GM21825 (cell line): ENCODE measurements around the gene RAB40C.

Experiments
- ATAC-seq: cut with Tn5 transposase; IDR thresholded peaks from one replicate; pipeline ENCODE4 v1.9.1; 2021; ENCODE audit warnings: mild to moderate bottlenecking, moderate library complexity; ENCODE audit not compliant: unreplicated experiment

Gene RAB40C

DNA sequence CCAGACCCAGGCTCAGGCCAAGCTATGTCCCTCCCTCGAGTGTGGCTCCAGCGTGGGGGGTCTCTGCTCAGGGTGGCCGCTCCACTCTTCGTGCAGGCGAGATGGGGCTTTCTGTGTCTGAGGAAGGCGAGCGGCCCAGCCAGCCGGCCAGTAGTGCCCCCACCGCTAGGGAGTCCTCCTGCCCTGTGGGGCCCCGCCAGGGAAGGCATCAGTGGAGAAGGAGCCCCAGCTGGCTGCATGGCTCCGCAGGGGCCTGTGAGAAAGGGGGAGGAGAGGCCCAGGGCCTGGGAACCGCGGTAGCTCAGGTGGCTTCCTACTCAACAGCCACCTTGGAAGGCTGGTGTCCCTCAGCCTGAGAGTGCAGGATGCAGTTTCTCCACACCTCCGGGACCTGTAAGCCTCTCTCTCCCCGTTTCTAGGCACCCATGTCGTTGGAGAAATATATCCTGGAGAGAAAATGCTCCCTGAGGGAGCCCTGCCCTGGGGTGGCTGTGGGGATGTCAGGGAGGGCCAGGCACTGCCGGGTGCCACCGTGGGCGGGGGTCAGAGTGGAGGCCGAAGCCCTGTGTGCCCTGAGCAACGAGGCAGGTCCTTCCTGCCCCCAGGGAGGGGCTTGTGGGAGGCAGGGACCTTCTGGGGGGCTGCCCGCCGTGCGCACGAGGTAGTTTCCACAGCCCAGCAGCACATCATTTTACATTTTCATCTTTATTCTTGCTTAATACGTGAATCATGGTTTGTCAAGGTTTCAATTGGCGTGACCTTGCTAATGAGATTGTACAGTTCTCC, 16.8 kb upstream of the RAB40C start:
- no peak for ATAC-seq

DNA sequence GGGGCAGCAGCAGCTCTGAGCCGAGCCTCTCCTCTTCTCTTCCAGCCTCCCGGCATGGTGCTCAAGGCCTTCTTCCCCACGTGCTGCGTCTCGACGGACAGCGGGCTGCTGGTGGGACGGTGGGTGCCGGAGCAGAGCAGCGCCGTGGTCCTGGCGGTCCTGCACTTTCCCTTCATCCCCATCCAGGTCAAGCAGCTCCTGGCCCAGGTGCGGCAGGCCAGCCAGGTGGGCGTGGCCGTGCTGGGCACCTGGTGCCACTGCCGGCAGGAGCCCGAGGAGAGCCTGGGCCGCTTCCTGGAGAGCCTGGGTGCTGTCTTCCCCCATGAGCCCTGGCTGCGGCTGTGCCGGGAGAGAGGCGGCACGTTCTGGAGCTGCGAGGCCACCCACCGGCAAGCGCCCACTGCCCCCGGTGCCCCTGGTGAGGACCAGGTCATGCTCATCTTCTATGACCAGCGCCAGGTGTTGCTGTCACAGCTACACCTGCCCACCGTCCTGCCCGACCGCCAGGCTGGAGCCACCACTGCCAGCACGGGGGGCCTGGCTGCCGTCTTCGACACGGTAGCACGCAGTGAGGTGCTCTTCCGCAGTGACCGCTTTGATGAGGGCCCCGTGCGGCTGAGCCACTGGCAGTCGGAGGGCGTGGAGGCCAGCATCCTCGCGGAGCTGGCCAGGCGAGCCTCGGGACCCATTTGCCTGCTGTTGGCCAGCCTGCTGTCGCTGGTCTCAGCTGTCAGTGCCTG, 15.7 kb upstream of the RAB40C start:
- ATAC-seq: no peak

DNA sequence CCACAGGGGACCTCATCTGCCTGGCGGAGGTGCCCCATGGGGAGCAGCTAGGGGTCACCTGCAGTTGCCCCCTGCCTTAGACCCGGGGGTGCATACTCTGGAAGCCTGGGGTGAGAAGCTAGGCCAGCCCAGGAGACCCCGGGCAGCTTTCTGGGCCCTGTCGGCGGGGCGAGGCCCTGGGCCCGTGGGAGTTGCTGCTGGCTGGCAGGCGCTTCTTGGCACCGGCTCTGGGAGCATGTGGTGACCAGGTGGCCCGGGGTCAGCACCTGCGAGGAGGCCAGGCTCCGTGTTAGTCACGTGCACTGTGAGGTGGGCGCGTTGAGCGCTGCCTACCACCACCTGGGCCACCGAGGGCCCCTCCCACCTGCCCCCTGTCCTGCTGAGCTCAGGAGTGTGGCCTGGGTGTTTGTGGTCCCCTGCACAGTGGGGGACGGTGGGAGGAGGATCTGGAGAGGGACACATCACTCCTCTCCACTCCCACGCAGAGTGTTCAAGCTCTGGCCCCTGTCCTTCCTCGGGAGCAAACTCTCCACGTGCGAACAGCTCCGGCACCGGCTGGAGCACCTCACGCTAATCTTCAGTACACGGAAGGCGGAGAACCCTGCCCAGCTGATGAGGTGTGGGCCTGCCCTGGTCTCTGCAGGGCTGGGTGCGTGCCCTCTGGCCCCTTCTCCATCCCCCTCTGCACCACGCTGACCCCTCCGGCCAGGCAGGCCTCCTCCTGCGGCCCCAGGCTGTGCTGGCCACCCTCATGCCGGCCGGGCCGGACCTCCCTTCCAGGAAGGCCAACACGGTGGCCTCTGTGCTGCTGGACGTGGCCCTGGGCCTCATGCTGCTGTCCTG, 14.3 kb upstream of the RAB40C start:
- no peak for ATAC-seq

DNA sequence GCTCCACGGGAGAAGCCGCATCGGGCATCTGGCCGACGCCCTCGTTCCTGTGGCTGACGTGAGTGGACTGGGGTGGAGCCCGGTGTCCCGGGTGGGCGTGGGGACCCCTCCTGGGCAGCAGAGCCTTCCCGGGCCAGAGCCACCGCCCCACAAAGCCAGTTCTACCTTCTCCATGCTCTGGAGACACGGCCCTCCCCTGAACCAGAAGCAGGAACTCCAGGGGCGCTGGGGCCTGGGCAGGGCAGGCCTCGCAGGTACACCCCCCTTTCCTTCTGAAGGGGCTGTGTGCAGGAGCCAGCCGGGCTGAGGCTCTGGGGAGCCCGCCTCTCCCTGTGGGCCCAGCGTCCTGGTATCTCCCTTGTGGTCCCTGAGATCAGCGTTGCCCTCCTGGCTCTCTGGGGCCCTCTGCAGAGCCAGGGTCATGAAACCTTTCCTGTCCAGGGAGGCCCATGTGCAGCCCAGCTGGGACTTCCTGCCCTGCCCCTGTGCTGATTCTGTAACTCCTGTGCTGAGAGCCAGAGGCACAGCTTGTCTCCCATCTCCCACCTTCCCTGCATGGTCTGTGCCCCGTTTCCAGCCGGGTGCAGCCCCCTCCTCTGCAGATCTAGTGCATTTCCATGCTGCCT, 13.6 kb upstream of the RAB40C start:
- ATAC-seq: no peak

DNA sequence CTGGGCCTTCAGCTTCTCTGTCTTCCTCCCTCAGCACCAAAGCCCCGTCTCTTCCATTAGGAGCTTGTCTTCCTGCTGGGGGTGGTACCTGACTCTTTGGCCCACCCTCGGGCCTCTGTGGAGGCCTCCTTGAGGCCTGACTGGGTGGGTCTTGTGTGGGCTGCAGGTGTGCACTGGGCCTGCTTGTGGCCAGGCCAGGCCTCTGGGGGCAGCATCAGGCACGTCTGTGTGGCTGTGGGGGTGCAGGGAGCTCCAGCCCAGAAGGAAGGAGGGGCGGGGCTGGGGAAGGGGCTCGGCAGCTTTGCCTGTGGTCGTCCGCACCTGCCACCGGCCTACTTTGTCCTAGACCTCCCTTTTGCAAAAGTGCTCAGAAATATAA, 13.1 kb upstream of the RAB40C start:
- ATAC-seq: no peak

DNA sequence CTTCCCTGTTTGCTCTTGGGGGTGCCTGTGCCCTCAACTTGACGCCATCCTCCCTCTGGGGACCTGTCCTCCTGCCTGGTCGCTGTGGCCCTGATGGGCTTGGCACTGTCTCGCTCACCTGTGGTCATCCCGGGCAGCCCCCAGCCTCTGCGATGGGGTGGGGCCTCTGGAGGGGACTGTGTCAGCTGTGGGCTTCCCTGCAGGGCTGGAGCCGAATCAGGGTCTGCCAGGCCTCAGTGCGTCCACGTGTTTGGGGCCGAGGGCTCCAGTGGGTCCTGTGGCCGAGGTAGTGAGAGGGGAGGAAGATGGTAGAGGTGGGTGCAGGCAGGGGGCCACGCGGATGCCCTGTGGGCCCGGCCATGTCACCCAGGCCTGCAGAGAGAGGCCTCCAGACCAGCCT, 12.1 kb upstream of the RAB40C start:
- no peak for ATAC-seq

DNA sequence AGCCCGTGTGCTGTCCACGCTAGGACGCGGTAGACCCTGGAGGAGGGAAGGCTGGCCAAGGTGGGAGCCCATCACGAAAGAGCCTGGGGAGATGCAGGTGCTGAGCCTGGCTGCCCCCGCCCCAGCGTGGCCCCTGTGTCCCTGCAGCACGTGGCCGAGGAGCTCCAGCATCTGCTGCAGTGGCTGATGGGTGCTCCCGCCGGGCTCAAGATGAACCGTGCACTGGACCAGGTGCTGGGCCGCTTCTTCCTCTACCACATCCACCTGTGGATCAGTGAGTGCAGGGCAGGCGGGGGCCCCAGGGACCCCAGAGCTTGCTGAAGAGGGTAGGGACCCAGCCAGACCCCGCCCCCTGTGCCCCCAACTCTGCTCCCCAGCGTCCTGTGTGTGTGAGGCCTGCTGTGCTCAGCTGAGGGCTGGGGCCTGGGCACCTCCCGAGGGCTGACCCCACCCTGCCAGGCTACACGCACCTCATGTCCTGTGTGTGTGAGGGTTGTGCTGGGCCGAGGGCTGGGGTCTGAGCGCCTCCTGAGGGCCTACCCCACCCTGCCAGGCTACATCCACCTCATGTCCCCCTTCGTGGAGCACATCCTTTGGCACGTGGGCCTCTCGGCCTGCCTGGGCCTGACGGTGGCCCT, 11.5 kb upstream of the RAB40C start:
- no peak for ATAC-seq

DNA sequence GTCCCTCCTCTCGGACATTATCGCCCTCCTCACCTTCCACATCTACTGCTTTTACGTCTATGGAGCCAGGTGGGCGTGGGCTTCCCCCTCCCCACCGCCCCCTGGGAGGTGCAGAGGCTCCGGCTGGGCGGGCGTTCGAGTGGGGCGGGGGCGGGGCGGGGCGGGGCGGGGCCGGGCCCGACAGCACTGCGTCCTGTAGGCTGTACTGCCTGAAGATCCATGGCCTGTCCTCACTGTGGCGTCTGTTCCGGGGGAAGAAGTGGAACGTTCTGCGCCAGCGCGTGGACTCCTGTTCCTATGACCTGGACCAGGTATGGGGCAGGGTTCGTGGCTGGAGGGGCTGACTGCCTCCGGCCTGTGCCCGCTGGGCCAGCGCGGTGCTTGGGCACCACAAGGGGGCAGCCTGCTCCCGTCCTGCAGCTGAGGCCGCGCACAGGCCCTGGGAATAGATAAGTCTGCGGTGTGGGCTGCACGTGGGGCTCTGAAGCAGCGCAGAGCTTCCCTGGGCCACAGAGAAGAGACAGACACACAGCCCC, 10.9 kb upstream of the RAB40C start:
- no peak for ATAC-seq

DNA sequence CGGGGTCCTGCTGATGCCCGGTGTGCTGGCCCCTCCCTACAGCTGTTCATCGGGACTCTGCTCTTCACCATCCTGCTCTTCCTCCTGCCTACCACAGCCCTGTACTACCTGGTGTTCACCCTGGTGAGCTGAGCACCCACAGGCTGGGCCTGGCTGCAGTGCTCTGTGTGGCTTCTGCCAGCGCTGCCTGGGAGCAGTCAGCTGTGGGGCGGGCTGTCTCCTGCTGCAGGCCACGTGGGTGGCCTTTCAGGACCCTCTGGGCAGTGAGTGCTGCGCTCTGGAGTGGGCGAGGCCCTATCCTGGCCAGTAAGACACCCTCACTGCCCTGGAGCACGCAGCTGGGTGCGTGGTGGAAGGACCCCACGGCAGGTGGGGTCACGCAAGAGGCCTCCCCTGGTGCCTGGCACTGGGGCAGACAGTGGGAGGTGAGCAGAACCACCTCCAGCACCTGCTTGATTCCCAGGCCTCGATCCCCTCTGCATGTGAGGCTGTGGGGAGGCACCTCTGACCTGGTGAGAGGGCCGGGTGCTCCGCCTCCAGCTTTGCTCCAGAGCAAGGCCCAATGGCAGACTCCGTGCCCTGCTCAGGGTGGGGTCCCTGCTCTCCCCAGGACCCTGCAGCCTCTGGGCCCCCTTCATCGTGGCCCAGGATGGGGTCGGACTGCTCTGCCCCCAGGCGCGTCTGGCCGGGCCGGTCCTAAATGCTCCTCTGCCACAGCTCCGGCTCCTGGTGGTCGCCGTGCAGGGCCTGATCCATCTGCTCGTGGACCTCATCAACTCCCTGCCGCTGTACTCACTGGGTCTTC, 9.5 kb upstream of the RAB40C start:
- no peak for ATAC-seq

DNA sequence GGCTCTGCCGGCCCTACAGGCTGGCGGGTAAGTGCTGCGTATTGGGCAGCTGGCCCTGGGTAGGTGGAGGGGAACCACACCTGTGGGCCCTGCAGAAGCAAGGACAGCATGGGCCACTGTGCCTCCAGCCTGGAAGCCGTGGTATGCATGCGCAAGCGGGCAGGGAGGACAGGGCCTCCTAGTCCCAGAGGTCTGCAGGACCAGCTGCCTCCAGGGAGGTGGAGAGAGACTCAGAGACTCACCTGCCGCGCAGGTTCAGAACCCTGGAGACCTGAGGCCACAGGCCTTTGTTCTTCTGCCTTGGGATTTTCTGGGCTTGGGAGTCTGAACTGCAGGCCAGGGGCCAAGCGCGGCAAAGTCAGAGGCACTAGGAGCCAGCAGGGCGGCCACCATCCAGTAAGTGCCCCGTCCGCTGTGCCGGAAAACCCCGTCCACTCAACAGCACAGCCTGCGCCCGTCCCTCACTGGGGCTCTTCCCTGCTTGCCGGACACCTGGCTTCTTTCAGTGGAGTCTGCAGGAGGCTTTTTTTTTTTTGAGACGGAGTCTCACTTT, 8.8 kb upstream of the RAB40C start:
- ATAC-seq: no peak

DNA sequence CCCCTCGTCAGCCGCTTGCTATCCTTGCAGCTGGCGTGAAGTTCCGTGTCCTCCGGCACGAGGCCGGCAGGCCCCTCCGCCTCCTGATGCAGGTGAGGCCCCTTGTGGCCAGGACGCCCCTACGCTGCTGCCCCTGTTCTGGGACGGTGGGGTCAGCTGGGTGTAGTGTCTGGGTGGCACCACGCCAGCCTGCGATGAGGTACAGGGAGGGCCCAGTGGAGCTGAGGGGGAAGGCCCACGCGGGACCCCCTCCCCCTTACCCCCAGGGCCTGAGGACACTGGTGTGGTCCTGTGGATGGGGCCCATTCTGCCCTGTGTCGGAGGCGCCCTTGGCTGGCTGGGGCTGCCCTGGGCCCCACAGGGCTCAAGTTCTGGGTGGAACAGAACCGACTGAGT, 7.7 kb upstream of the RAB40C start:
- ATAC-seq: no peak

DNA sequence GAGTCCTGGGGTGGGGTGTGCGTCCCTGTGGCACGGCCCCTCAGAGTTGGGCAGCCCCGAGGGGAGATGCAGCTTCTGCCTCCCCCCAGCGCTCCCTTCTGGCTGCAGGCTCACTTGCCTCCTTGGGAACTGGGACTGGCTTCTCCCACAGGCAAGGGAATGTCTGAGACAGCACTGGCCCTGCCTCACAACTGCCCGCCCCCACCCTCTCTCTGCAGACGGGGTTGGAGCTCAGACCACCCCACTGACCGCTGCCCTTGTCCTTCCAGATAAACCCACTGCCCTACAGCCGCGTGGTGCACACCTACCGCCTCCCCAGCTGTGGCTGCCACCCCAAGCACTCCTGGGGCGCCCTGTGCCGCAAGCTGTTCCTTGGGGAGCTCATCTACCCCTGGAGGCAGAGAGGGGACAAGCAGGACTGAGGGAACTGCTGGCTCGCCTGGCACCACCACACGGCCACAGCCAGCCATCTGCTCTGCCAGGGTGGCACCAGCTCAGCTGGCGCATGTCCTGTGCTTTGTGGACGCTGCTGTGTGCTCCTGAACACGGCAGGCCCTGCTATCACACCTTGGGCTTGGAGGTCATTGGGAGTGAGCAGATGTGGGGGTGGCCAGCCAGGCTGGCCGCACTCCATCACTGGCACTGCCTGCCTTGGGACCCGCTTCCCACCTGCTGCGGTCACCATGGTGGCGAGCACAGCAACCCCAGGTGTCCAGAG, 7.1 kb upstream of the RAB40C start:
- no peak for ATAC-seq

DNA sequence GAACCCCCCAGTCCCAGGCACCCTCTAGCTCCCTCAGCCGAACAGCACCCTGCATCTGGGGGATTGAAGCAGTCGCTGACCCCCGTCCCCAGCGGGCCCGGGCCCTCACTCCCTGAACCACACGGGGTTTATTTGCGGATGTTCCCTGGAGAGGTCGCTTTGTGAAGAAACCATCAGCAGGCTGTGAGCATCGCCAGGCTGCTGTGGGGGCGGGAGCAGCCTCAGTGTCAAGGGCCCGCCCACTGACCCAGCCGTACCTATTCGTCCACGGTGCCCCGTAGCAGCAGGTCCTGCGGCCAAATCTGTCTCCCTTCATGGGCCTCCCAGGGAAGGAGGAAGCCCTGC, 6.4 kb upstream of the RAB40C start:
- no peak for ATAC-seq

DNA sequence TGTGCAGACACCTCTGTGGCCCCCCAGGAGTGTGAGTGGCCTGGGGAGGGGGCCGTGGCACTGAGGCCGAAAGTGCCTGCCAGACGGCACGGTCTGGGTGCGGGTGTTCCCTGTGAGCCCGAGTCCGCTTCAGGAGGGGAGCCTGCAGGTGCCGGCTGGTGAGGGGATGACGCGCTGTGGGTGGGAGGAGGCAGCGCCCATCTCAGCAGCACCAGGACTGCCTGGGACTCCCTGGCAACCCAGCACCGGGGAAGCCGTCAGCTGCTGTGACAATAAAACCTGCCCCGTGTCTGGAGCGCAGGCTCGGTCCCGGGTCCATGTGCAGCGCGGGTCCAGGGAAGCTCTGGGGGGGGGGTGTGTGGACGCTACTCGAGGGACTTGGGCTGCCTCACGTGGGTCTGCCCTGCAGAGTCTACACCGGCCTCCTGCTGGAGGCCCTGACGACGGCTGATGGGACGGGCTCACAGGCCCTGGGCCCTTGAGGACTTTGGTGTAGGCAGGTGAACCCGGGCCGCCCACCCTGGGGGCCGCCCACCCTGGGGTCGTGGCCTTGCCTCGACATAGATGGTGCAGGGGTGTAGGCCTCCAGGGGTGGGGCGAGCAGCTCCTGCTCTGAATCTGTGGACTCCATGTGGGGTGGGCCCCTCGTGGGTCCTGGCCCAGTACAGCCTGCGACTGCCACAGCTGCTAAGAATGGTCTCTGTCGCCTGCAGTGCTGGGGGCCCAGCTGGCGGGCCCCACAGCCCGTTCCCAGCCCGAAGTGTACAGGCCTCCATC, 5.9 kb upstream of the RAB40C start:
- no peak for ATAC-seq

DNA sequence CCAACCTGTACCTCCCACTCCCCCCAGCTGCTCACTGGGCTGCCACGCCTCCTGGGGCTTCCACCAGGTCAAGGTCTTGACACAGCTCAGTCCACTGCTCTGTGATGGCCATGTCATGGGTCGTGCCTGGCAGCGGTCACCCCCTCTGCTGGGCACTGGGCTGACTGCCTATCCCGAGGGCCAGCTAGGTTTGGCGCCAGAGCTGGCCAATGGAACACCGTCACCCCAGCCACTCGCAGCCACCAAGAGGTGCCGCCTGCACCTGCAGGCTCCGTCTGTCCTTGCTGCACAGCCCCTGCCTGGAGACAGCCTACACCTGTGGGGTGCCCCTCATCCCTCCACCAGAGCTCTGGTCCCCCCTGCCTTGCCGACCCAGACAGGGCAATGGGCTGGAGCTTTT, 4.5 kb upstream of the RAB40C start:
- no peak for ATAC-seq

DNA sequence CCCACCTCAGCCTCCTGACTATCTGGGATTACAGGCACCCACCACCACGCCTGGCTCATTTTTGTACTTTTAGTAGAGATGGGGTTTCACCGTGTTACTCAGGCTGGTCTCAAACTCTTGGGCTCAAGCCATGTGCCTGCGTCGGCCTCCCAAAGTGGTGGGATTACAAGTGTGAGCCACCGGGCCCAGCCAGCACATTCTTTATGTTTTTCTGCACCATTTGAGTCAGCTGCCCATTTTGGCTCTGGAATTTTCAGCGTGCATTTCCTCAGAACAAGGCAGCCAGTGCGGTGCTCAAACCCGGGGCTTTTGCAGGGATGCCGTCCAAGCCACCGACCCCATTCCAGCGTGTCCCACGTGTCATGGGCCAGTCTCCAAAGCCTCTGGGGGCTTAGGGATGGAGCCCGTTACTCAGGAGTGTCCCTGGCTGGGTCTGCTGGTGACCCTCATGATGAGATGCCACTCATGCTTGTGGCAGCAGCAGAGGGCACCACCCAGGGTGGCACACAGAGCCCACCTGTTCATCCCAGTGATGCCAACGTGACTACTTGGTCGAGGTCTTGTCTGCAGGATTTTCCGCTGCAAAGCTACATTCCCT, 3.7 kb upstream of the RAB40C start:
- no peak for ATAC-seq
